ENCODE results near the gene RFFL.
A peak's percentile ranks its signal among the peaks of the same experiment; 100 is the strongest.
"Not testable (repeated sequence)": the region's sequence is repeated elsewhere in the genome, so short reads cannot be mapped to it uniquely, and the experiment has no call there.

RFFL gene

GRCh38 chr17:35046740-35047283 lies 16.7 kb downstream of the RFFL start:
- peak in 1 of 2 donors; percentile 50 for DNase-seq (ENCODE audit: low read depth in 2 of 2)

GRCh38 chr17:35046245-35046644 lies 17.3 kb downstream of the RFFL start:
- no peak for DNase-seq (ENCODE audit: low read depth in 2 of 2)

DNA sequence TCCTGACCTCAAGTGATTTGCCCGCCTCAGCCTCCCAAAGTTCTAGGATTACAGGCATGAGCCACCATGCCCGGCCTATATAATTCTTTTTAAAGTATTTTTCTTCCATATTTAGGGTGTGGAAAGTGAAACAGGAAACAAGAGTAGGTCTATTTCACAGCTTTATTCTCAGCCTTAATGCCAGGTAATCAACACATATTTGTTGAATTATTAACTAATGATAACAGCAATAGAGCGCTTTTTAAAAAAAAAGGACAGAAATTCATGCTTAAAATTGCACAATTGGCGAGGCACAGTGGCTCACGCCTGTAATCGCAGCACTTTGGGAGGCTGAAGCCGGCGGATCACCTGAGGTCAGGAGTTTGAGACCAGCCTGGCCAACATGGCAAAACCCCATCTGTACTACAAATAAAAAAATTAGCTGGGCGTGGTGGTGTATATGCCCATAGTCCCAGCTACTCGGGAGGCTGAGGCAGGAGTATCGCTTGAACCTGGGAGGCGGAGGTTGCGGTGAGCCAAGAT lies 18.0 kb downstream of the RFFL start:
- not testable (repeated sequence) for DNase-seq (ENCODE audit: low read depth in 2 of 2)

GRCh38 chr17:35044181-35044580 lies 19.3 kb downstream of the RFFL start:
- no peak for DNase-seq (ENCODE audit: low read depth in 2 of 2)

DNA sequence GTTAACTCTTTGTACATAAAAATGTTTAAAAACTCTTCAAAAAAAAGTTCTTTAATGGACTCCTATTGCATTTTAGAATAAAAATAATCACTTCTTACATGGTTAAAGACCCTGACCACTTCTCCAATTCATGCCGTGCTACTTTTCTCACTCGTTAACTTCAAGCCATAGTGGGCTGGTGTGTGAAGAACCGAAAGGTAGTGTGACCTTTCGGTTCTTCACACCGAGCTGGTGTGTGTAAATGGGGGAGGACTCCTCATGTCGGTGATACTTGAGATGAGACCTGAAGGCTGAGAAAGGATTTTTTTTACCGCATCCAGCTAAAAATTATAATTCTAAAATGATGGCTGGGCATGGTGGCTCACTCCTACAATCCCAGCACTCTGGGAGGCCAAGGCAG lies 22.1 kb downstream of the RFFL start:
- no peak for DNase-seq (ENCODE audit: low read depth in 2 of 2)

- DNase-seq (ENCODE audit: low read depth in 2 of 2): no peak
Measured at GRCh38 chr17:35038453-35038852, 25.1 kb downstream of the RFFL start.

DNA sequence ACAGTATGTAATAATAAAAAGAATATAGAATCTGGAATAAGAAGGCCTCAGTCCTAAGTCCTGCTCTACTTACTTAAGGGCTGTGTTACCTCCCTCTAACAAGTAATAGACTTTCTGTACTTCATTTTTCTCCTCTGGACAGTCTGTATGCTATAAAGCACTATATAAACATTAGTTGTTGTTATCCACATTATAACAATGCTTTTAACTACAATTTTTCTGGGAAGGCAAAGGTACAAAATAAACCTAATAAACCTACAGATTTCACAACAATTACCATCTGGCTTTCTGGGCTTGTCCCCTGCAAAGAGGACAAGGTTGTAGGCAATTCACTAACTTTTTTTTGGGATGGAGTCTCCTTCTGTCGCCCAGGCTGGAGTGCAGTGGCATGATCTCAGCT lies 32.7 kb downstream of the RFFL start:
- DNase-seq (ENCODE audit: low read depth in 2 of 2): no peak

GRCh38 chr17:35028531-35029262 lies 34.8 kb downstream of the RFFL start:
- no peak for DNase-seq (ENCODE audit: low read depth in 2 of 2)

- DNase-seq (ENCODE audit: low read depth in 2 of 2): not testable (repeated sequence)
Measured at GRCh38 chr17:35028097-35028496, 35.4 kb downstream of the RFFL start.

DNA sequence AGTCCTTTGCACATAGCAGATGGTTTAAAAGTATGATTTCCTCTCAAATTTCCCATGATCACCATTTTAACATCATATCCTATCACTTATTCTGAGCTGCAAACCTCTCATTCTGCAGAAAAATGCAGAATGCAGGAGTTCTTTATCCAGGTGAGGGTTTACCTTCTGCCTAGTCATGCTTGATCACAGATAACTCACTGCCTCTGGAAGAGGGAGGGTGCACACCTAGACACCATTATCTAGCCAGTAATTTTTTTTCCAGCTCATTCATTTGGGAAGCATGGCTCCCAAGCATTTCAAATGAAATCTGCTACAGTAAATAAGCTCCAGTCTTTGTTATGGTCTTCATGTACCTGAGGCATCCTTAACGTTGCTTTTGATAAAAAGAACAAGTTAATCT lies 38.0 kb downstream of the RFFL start:
- DNase-seq (ENCODE audit: low read depth in 2 of 2): no peak

DNA sequence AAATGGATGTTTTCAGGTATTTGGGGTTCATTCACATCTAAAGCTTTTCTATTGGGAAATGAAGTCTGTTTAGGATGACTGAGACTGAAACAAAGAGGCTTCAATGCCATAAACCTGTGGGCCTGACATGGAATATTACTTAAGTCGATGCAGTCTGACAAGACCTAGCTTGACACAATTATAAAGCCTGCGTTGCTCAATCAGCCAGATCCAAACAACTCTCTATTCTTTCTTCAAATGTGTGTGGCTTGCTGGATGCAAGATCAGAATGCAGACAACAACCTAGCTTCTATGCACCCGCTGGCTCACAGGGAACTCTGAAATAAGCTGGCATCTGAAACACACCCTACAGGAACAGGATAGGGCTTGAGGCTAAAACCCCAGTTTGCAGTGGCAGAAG lies 40.0 kb downstream of the RFFL start:
- DNase-seq (ENCODE audit: low read depth in 2 of 2): no peak

DNA sequence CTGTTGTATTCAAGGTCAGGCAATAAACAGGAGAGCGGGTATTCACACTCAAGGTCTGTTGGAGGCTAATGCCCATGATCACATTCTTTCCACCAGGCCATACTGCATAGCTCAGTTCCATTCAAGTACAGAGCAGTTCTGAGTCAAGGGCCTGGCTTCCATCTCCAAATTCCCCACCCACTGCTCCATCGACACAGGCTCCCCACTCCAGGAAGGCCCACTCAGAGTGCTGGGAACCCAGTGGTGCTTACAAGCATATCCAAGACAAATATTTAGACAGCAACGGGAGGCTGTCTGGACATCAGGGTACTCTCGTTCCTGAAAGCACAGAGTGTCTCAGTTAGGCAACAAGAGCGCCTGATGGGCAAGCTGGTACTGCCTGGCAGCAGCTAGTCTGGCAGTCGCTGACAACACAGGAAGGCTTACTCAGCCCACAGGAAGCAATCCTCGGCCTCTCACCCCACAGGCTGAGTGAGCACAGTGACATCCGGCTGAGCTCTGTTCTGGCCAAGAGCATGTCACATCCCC lies 40.9 kb downstream of the RFFL start:
- peak; percentile 56 to 65 for DNase-seq (ENCODE audit: low read depth in 2 of 2)

DNA sequence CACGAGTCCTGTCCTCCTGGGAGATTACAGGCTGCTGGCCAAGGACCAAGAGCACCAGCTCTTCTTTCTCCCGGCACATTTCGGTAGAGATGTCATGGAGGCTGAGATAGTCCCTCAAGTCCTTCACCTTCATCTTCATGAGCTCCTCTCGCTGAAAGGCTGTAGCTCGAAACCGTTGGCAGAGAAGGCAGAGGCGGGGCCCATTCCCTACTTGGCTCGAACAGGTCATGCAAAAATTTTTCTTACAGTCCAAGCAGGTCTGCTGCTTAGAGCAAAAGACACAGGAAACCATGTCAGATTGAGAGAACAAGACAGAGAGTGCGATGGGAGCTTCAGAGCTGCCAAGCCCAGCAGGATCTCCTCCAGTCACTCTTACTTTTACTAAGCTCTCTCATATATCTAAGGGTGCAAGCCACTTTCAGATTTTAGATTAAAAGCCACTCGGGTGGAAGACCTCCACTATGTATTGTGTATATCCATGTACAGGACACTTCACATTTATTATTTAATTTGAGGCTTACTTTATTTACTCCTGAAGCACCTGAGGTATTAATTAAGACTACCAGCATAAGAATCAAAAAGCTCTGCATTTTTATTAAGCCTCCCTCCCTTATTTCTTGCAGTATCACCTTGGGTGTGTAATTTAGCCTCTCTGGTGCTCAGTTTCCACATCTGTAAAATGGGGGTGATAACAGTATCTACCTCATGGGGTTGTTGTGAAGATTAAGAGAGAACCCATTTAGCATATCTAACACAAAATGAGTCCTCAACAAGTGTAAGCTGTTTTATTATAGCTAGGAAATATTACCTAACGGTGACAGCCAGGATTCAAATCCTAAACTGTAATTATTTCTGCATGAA lies 41.8 kb downstream of the RFFL start:
- DNase-seq (ENCODE audit: low read depth in 2 of 2): no peak

GRCh38 chr17:35019386-35020179 lies 43.9 kb downstream of the RFFL start:
- no peak for DNase-seq (ENCODE audit: low read depth in 2 of 2)

DNA sequence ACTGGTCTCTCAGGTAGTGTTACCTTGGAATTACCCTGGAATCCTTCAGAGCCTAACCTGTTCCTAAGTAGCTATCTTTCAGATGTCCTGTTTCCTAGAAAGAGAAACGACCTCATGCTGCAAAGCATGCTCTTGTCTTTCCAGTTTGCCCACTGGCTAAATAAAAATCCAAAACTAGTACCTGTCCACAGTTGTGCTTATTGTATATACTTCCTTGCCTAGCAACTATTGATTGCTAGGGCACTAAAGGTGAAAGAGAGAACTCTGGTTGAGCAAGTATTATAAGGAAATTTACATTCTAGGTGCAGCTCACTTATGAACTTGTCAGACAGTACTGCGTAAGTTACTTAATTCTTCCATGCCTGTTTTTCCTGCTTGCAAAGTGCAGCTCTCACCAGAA lies 44.7 kb downstream of the RFFL start:
- DNase-seq (ENCODE audit: low read depth in 2 of 2): no peak

- no peak for DNase-seq (ENCODE audit: low read depth in 2 of 2)
Measured at GRCh38 chr17:35017021-35017420, 46.5 kb downstream of the RFFL start.

GRCh38 chr17:35016369-35016768 lies 47.1 kb downstream of the RFFL start:
- no peak for DNase-seq (ENCODE audit: low read depth in 2 of 2)

DNA sequence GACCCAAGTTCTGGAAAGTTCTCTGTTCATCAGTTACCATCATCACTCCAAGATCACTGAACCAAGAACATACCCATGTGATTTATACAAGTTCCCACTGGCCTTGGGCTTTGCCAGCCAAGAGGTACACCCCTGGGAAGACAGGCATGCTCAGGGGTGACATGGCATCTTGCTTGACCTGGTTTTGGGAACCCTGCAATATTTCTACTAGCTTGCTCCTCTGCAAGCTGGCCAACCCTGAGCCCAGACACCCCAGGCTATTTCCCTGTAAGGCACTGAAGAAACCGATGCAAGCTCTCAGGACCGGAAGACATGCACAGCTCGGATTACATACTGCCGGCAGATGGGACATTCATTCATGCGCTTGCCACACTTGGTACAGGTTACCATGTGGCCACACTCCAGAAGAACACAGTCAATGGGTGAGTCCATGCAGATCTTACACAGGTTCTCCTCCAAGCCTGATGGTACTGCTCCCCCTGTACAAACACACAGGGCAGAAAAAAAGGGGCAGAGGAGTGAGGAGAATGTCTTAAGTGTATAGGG lies 51.8 kb downstream of the RFFL start:
- no peak for DNase-seq (ENCODE audit: low read depth in 2 of 2)

GRCh38 chr17:35010093-35010492 lies 53.4 kb downstream of the RFFL start:
- DNase-seq (ENCODE audit: low read depth in 2 of 2): no peak

- no peak for DNase-seq (ENCODE audit: low read depth in 2 of 2)
Measured at GRCh38 chr17:35006961-35007360, 56.5 kb downstream of the RFFL start.

GRCh38 chr17:35006345-35006744 lies 57.2 kb downstream of the RFFL start:
- DNase-seq (ENCODE audit: low read depth in 2 of 2): no peak

Data from stimulated activated CD8-positive, alpha-beta memory T cell treated with anti-CD3 and anti-CD28 coated beads, Interleukin-15, amount 100 ng/mL, for 4 hours (primary cell).